ENCODE measurements around the gene UBTFL1. TPM values are rescaled to one million over a fixed set of nuclear protein-coding genes. Genes with fewer than 3 reads are reported as not detected.

Gene UBTFL1, protein sequence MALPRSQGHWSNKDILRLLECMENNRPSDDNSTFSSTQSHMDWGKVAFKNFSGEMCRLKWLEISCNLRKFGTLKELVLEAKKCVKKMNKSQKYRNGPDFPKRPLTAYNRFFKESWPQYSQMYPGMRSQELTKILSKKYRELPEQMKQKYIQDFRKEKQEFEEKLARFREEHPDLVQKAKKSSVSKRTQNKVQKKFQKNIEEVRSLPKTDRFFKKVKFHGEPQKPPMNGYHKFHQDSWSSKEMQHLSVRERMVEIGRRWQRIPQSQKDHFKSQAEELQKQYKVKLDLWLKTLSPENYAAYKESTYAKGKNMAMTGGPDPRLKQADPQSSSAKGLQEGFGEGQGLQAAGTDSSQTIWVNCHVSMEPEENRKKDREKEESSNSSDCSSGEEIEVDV
- not detected in 2 replicates for total RNA-seq

DNA sequence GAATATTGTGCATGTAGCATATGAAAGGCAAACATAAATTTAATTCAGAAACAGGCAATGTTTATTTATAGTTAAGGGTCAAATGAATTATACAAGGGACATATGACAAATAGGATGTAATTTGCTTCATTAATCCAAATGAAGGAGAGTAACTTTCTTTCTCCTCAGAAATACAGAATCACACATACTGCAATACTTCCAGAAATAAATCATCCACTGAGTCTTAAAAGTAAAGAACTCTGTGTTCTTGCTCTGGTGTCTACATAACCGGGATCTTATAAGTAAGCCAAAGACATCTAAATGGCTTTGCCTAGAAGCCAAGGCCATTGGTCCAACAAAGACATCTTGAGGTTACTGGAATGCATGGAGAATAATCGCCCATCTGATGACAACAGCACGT is at the start of gene UBTFL1:
TSS of gene UBTFL1 (plus strand) at position 301 of the 400 bp plus-strand sequence. CDS start at position 301, 0 bp downstream.

DNA sequence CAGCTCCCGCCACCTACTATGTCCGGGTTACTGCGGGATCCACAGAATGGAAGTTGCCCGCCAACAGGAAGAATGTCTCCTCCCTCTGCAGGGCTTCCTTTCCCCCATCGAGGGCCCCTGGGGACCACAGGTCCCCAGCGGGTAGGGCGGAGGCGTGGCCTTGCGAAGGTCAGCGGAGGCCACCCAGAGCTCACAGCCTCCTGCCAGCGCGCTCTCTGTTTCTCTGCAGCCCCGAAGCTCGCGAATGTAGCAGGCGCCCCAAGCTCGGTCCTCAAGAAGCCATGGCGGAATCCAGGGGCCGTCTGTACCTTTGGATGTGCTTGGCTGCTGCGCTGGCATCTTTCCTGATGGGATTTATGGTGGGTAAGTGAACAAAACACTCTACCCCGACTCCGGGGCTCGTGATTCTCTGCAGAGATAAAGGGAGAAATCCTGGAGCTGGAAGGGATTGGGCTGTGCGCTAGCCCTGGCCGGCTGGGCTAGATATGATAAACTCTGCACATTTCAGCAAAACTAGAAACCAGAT is 48.8 kb downstream of the UBTFL1 start, which contains the start of gene NAALAD2:
TSS of gene NAALAD2 (plus strand) at position 186 of the 526 bp plus-strand sequence. CDS start at position 282, 96 bp downstream.

Small RNA genes within 50 kb of the gene (small RNA-seq; reads per million reads assigned to genes)
- not detected for gene AP000827.1
- gene RF00275, result not detected

Other genes with a start within 250 kb of the UBTFL1 start
- gene TRIM64B, start 207.5 kb upstream of the UBTFL1 start, total RNA-seq, result not detected in 2 replicates
- gene TRIM49D1, start 163.7 kb upstream of the UBTFL1 start, total RNA-seq, result not detected in 2 replicates
- gene TRIM49D2, start 161.9 kb upstream of the UBTFL1 start, total RNA-seq, result 0.14 TPM in 1 of 2 replicates, not detected in the other
- not detected in 2 replicates for gene TRIM64, start 119.9 kb upstream of the UBTFL1 start, total RNA-seq
- gene TRIM49C, start 54.8 kb upstream of the UBTFL1 start, total RNA-seq, result not detected in 2 replicates
- gene NAALAD2, start 48.7 kb downstream of the UBTFL1 start, total RNA-seq, result 0.66 and 0.79 TPM in 2 replicates
- gene CHORDC1, start 137.1 kb downstream of the UBTFL1 start, total RNA-seq, result 78.5 and 94.8 TPM in 2 replicates

Data from thoracic aorta endothelial cell (primary cell).